H9 (cell line): Measurements from ENCODE around the gene ZRANB1. TPM values are rescaled to one million over a fixed set of nuclear protein-coding genes. Genes with fewer than 3 reads are reported as not detected.

Experiments used
- DNase-seq: peaks from one replicate; pipeline ENCODE4 v3.0.0-alpha.2; 2017
- H2AFZ ChIP-seq: one replicate; pipeline ENCODE4 v1.6.1; 2013; ENCODE audit warnings: mild to moderate bottlenecking, low read length, control low read depth, moderate library complexity
- H2AK5ac ChIP-seq: 2 replicates; pipeline ENCODE4 v1.6.1; 2013; ENCODE audit warnings: low read length, control low read depth, mixed read lengths; ENCODE audit not compliant: insufficient read length
- H2BK120ac ChIP-seq: one replicate; pipeline ENCODE4 v1.6.1; 2013; ENCODE audit warnings: low read depth, mild to moderate bottlenecking, low read length, control low read depth, inconsistent platforms; ENCODE audit not compliant: poor library complexity, severe bottlenecking
- H2BK12ac ChIP-seq: 2 replicates; pipeline ENCODE4 v1.6.1; 2013; ENCODE audit warnings: low read length, control low read depth, mixed read lengths, low read depth; ENCODE audit not compliant: insufficient read length
- H2BK15ac ChIP-seq: 2 replicates; pipeline ENCODE4 v1.6.1; 2013; ENCODE audit warnings: low read depth, low read length, control low read depth
- H2BK20ac ChIP-seq: one replicate; pipeline ENCODE4 v1.6.1; 2013; ENCODE audit warnings: low read depth, mild to moderate bottlenecking, low read length, control low read depth, inconsistent platforms; ENCODE audit not compliant: poor library complexity, severe bottlenecking
- H2BK5ac ChIP-seq: 2 replicates; pipeline ENCODE4 v1.6.1; 2013; ENCODE audit warnings: low read length, control low read depth, mixed read lengths; ENCODE audit not compliant: insufficient read length
- H3K14ac ChIP-seq: 2 replicates; pipeline ENCODE4 v1.6.1; 2013; ENCODE audit warnings: low read length, control low read depth; ENCODE audit not compliant: insufficient read depth
- H3K18ac ChIP-seq: 2 replicates; pipeline ENCODE4 v1.6.1; 2013; ENCODE audit warnings: low read depth, mild to moderate bottlenecking, mixed read lengths, low read length, control low read depth; ENCODE audit not compliant: insufficient read length
- H3K23ac ChIP-seq: 2 replicates; pipeline ENCODE4 v1.6.1; 2013; ENCODE audit warnings: low read length, control low read depth, mixed read lengths, low read depth; ENCODE audit not compliant: insufficient read length
- H3K23me2 ChIP-seq: 2 replicates; pipeline ENCODE4 v1.6.1; 2013; ENCODE audit warnings: low read depth, mild to moderate bottlenecking, mixed read lengths, low read length, control low read depth; ENCODE audit not compliant: insufficient read length, poor library complexity, severe bottlenecking
- H3K27ac ChIP-seq: 2 replicates; pipeline ENCODE4 v1.5.1; 2013; ENCODE audit warnings: low read length, control low read depth, mixed read lengths, low read depth; ENCODE audit not compliant: insufficient read length
- H3K27me3 ChIP-seq: 2 replicates; pipeline ENCODE4 v1.6.1; 2013; ENCODE audit warnings: low read length, control low read depth, inconsistent platforms; ENCODE audit not compliant: insufficient read depth
- H3K4ac ChIP-seq: 2 replicates; pipeline ENCODE4 v1.6.1; 2013; ENCODE audit warnings: low read depth, mild to moderate bottlenecking, control low read depth, inconsistent platforms, low read length, moderate library complexity
- H3K4me1 ChIP-seq: 2 replicates; pipeline ENCODE4 v1.6.1; 2013; ENCODE audit warnings: low read length, control low read depth, inconsistent platforms; ENCODE audit not compliant: insufficient read depth
- H3K4me2 ChIP-seq: 2 replicates; pipeline ENCODE4 v1.6.1; 2013; ENCODE audit warnings: low read length, control low read depth, mixed read lengths; ENCODE audit not compliant: insufficient read length, insufficient read depth
- H3K56ac ChIP-seq: 2 replicates; pipeline ENCODE4 v1.6.1; 2013; ENCODE audit warnings: low read depth, mild to moderate bottlenecking, mixed read lengths, low read length, control low read depth; ENCODE audit not compliant: insufficient read length
- H3K79me1 ChIP-seq: 2 replicates; pipeline ENCODE4 v1.6.1; 2013; ENCODE audit warnings: low read depth, mild to moderate bottlenecking, moderate library complexity, low read length, control low read depth, inconsistent platforms; ENCODE audit not compliant: insufficient read depth, poor library complexity, severe bottlenecking
- H3K79me2 ChIP-seq: 2 replicates; pipeline ENCODE4 v1.6.1; 2013; ENCODE audit warnings: low read length, control low read depth, inconsistent platforms; ENCODE audit not compliant: insufficient read depth
- H3K9ac ChIP-seq: 2 replicates; pipeline ENCODE4 v1.6.1; 2013; ENCODE audit warnings: low read length, control low read depth, mixed read lengths; ENCODE audit not compliant: insufficient read length; ENCODE audit errors: extremely low read depth
- H3K9me3 ChIP-seq: one replicate; pipeline ENCODE4 v1.6.1; 2013; ENCODE audit warnings: low read depth, low read length, inconsistent platforms; ENCODE audit not compliant: control insufficient read depth
- H3T11ph ChIP-seq: one replicate; pipeline ENCODE4 v1.6.1; 2013; ENCODE audit warnings: mild to moderate bottlenecking, low read length, control low read depth, inconsistent platforms
- H4K20me1 ChIP-seq: one replicate; pipeline ENCODE4 v1.6.1; 2013; ENCODE audit not compliant: control insufficient read depth, insufficient read length, insufficient read depth
- H4K5ac ChIP-seq: 2 replicates; pipeline ENCODE4 v1.6.1; 2013; ENCODE audit warnings: low read depth, mild to moderate bottlenecking, mixed read lengths, low read length, control low read depth; ENCODE audit not compliant: insufficient read length
- H4K8ac ChIP-seq: replicated peaks from 2 replicates; pipeline ENCODE4 v1.6.1; 2013; ENCODE audit warnings: low read length, control low read depth, mixed read lengths, low read depth; ENCODE audit not compliant: insufficient read length
- H4K91ac ChIP-seq: 2 replicates; pipeline ENCODE4 v1.6.1; 2013; ENCODE audit warnings: low read depth, mild to moderate bottlenecking, moderate library complexity, mixed read lengths, low read length, control low read depth; ENCODE audit not compliant: insufficient read length
- H3K27ac Mint-ChIP-seq, 3 experiments: 2 replicates in 2 of 3; 3 replicates in 1 of 3; pipeline ENCODE4 v1.8.0; 2020 to 2021; ENCODE audit warnings: mixed read lengths in 3 of 3, mild to moderate bottlenecking in 1 of 3, moderate library complexity in 1 of 3
- H3K27me3 Mint-ChIP-seq: 2 replicates; pipeline ENCODE4 v1.8.0; 2021; ENCODE audit warnings: low read depth, mild to moderate bottlenecking, moderate library complexity, mixed read lengths
- H3K36me3 Mint-ChIP-seq, 3 experiments: 2 replicates in 2 of 3; 3 replicates in 1 of 3; pipeline ENCODE4 v1.8.0; 2020 to 2021; ENCODE audit warnings: low read depth in 3 of 3, mixed read lengths in 3 of 3; ENCODE audit not compliant: insufficient read depth in 1 of 3
- H3K4me1 Mint-ChIP-seq, 2 experiments: 2 replicates each; pipeline ENCODE4 v1.8.0; 2020; ENCODE audit warnings: mixed read lengths in 2 of 2
- H3K4me3 Mint-ChIP-seq, 2 experiments: 2 replicates in 1 of 2; 3 replicates in 1 of 2; pipeline ENCODE4 v1.8.0; 2020 to 2021; ENCODE audit warnings: mild to moderate bottlenecking in 2 of 2, mixed read lengths in 2 of 2, moderate library complexity in 1 of 2
- H3K9me3 Mint-ChIP-seq, 2 experiments: 2 replicates in 1 of 2; 3 replicates in 1 of 2; pipeline ENCODE4 v1.8.0; 2020; ENCODE audit warnings: mild to moderate bottlenecking in 2 of 2, mixed read lengths in 2 of 2, moderate library complexity in 1 of 2
- CTCF ChIP-seq: fragments of 200-600 bp; sonication (generic); conservative IDR thresholded peaks from 3 replicates; pipeline ENCODE4 v1.8.0; 2021; ENCODE audit warnings: antibody characterized with exemption, mild to moderate bottlenecking
- WGBS: extraction: QIAGEN DNeasy Blood & Tissue Kit; methylation state at CpG from one replicate; pipeline ENCODE4 v1.1.7; 2013; ENCODE audit warnings: missing lambda C conversion rate, low lambda C conversion rate, mixed read lengths; ENCODE audit not compliant: insufficient read length; ENCODE audit errors: extremely low coverage; 5-methylcytosine and 5-hydroxymethylcytosine counted together
- total RNA-seq: library from RNA; stranded (reverse); gene quantifications from 2 replicates; pipeline ENCODE4 v1.2.1, GENCODE V29; 2021

The ZRANB1 gene
- total RNA-seq, 1 experiment from 2014 or later = 17.4 TPM

GRCh38 chr10:124912101-124912886, 29.6 kb upstream of the ZRANB1 start:
- Histone ChIP-seq H4K5ac (no peak overlapping the region), H3K9me3 (no peaks in the 10 kb centered on the region), H3K27ac (no peak overlapping the region), H4K8ac (no peak overlapping the region), H3K14ac (no peak overlapping the region), H4K20me1 (no peaks in the 10 kb centered on the region), H3K79me2 (peaks cover under 1% of the 10 kb centered on the region; the same call in 1 of the 2 replicates), H3K18ac (no peak overlapping the region), H3K9ac (no peak overlapping the region), H2BK12ac (no peak overlapping the region), H3K27me3 (no peaks in the 10 kb centered on the region), H2BK5ac (no peak overlapping the region), H3K56ac (no peak overlapping the region), H3K23me2 (no peaks in the 10 kb centered on the region), H2BK20ac (no peak overlapping the region), H4K91ac (no peak overlapping the region), H2BK120ac (no peak overlapping the region), H3T11ph (no peak overlapping the region), H3K79me1 (no peaks in the 10 kb centered on the region), H3K4ac (no peak overlapping the region), H3K23ac (no peak overlapping the region), H3K4me2 (no peak overlapping the region), H2AK5ac (no peak overlapping the region), H2BK15ac (no peak overlapping the region), H2AFZ (no peak overlapping the region), H3K4me1 (no peaks in the 10 kb centered on the region)
- Mint-ChIP-seq H3K4me3 (no peak overlapping the region), H3K4me1 (peaks cover 11 to 12% of the 10 kb centered on the region in 2 experiments), H3K27ac (no peak overlapping the region; a peak in 2 of 7 replicates), H3K36me3 (peaks cover 0 to 3% (median 0%) of the 10 kb centered on the region in 3 experiments; a peak in 1 of 7 replicates), H3K9me3 (no peaks in the 10 kb centered on the region; a peak in 1 of 5 replicates), H3K27me3 (peaks cover 8% of the 10 kb centered on the region)
- no CpG with 5 or more reads among the region's 5 CpGs for WGBS
- TF ChIP-seq CTCF = no peak
- no peak for DNase-seq
